Measurements from ENCODE around the gene ATPAF2. TPM values are rescaled to one million over a fixed set of nuclear protein-coding genes. Genes with fewer than 3 reads are reported as not detected.

ATPAF2 gene
- total RNA-seq, 4 donors from 2014 or later, result 28.1 to 40.1 (median 36.7) TPM

- DNase-seq, result no peak
- TF ChIP-seq CTCF (IDR thresholded peaks at IDR 0.05) (no peak), POLR2A (IDR thresholded peaks at IDR 0.05) (no peak)
- Histone ChIP-seq H3K27me3 (no peaks in the 10 kb centered on the region), H3K27ac (no peak overlapping the region), H3K9me3 (no peaks in the 10 kb centered on the region), H3K4me1 (no peaks in the 10 kb centered on the region), H3K36me3 (no peaks in the 10 kb centered on the region), H3K4me3 (replicated peaks in 1 of 3) (no peak overlapping the region)
- 77 to 78% methylated on average over 13 of the region's 14 CpGs for WGBS, 2 donors
- intact Hi-C loops (cut with DNase I), result no loop called here
Observed at GRCh38 chr17:17987901-17988300, 51.1 kb downstream of the ATPAF2 start.

- no peaks in the 10 kb centered on the region for H3K9me3 ChIP-seq
- TF ChIP-seq CTCF (IDR thresholded peaks at IDR 0.05) (no peak), POLR2A (IDR thresholded peaks at IDR 0.05) (no peak)
Observed at GRCh38 chr17:17987187-17987896, 51.6 kb downstream of the ATPAF2 start.

GRCh38 chr17:17985555-17985954 is 53.4 kb downstream of the ATPAF2 start:
- DNase-seq, result no peak
- H3K27me3 ChIP-seq, result no peaks in the 10 kb centered on the region
- no peaks in the 10 kb centered on the region for H3K4me1 ChIP-seq
- WGBS, 2 donors, result 84 to 94% methylated on average over 3 of the region's 3 CpGs
- no peaks in the 10 kb centered on the region for H3K36me3 ChIP-seq
- intact Hi-C loops (cut with DNase I), result no loop called here
- H3K4me3 ChIP-seq (replicated peaks in 1 of 3), result no peak overlapping the region
- H3K9me3 ChIP-seq, result no peaks in the 10 kb centered on the region
- no peak overlapping the region for H3K27ac ChIP-seq
- TF ChIP-seq CTCF (IDR thresholded peaks at IDR 0.05) (no peak), POLR2A (IDR thresholded peaks at IDR 0.05) (no peak)

More at GRCh38 chr17:17987187-17987896, 51.6 kb downstream of the ATPAF2 start:
- intact Hi-C loops (cut with DNase I), result no loop called here
- 85 to 91% methylated on average over 7 of the region's 7 CpGs for WGBS, 2 donors
- no peaks in the 10 kb centered on the region for H3K36me3 ChIP-seq
- H3K27ac ChIP-seq, result no peak overlapping the region
- no peaks in the 10 kb centered on the region for H3K27me3 ChIP-seq
- no peaks in the 10 kb centered on the region for H3K4me1 ChIP-seq
- H3K4me3 ChIP-seq (replicated peaks in 1 of 3), result no peak overlapping the region
- no peak for DNase-seq

GRCh38 chr17:17985153-17985552 is 53.8 kb downstream of the ATPAF2 start:
- H3K9me3 ChIP-seq, result no peaks in the 10 kb centered on the region
- intact Hi-C loops (cut with DNase I), result no loop called here
- H3K36me3 ChIP-seq, result no peaks in the 10 kb centered on the region
- no peak for DNase-seq
- no peaks in the 10 kb centered on the region for H3K27me3 ChIP-seq
- H3K27ac ChIP-seq, result no peak overlapping the region
- H3K4me1 ChIP-seq, result no peaks in the 10 kb centered on the region
- no peak overlapping the region for H3K4me3 ChIP-seq (replicated peaks in 1 of 3)
- 67 to 100% methylated on average over 1 of the region's 2 CpGs for WGBS, 2 donors
- TF ChIP-seq POLR2A (IDR thresholded peaks at IDR 0.05), result no peak
- TF ChIP-seq CTCF (IDR thresholded peaks at IDR 0.05), result no peak

GRCh38 chr17:17983776-17984175 is 55.2 kb downstream of the ATPAF2 start:
- H3K27ac ChIP-seq, result no peak overlapping the region
- H3K27me3 ChIP-seq, result no peaks in the 10 kb centered on the region
- DNase-seq, result no peak
- TF ChIP-seq POLR2A (IDR thresholded peaks at IDR 0.05) (no peak), CTCF (IDR thresholded peaks at IDR 0.05) (no peak)
- no peaks in the 10 kb centered on the region for H3K36me3 ChIP-seq
- H3K4me1 ChIP-seq, result no peaks in the 10 kb centered on the region
- intact Hi-C loops (cut with DNase I), result no loop called here
- no peak overlapping the region for H3K4me3 ChIP-seq (replicated peaks in 1 of 3)
- WGBS, 2 donors, result 94% methylated on average over 5 to 6 of the region's 6 CpGs
- H3K9me3 ChIP-seq, result no peaks in the 10 kb centered on the region
